B cell (primary cell): ENCODE data around the gene NMU.

Experiments
- EZH2 ChIP-seq: IDR thresholded peaks from 2 replicates; pipeline ENCODE4 v1.6.1; 2012; ENCODE audit warnings: borderline replicate concordance, low read depth, mild to moderate bottlenecking, moderate library complexity, low read length; ENCODE audit not compliant: insufficient read depth, poor library complexity, severe bottlenecking
- TF ChIP-seq, protein P1 (sequence below): fragments of 200-600 bp; IDR thresholded peaks from one replicate; pipeline ENCODE4 v1.8.0; 2022; ENCODE audit warnings: antibody characterized with exemption, mild to moderate bottlenecking

DNA sequence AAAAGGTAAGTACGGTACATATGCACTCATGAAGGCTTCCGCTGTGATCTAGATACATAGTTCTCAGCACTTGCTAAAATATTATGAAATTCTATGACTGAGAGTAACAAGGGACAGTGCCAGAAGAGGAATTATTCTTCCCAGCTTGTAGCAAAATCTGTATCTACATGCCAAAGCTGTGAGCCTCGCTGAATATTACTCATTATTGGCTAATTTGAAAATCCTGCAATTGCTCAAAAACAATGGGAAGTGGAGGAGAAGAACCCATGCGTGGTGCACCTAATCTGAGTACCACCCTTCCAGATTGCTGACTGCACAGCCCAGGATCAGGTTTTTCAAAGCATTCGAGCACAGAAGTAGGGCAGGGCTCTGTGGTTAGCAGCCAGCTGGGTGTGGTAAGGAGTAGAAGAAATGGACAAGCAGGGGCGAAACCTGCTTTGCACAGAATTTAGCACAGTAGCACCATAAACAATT lies 26.7 kb downstream of the NMU start:
- TF ChIP-seq, protein P1, sequence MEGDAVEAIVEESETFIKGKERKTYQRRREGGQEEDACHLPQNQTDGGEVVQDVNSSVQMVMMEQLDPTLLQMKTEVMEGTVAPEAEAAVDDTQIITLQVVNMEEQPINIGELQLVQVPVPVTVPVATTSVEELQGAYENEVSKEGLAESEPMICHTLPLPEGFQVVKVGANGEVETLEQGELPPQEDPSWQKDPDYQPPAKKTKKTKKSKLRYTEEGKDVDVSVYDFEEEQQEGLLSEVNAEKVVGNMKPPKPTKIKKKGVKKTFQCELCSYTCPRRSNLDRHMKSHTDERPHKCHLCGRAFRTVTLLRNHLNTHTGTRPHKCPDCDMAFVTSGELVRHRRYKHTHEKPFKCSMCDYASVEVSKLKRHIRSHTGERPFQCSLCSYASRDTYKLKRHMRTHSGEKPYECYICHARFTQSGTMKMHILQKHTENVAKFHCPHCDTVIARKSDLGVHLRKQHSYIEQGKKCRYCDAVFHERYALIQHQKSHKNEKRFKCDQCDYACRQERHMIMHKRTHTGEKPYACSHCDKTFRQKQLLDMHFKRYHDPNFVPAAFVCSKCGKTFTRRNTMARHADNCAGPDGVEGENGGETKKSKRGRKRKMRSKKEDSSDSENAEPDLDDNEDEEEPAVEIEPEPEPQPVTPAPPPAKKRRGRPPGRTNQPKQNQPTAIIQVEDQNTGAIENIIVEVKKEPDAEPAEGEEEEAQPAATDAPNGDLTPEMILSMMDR: no peak
- TF ChIP-seq EZH2: no peak
